GM23338 (cell line): Measurements from ENCODE around the gene ZDHHC16.

Experiments
- CREB1 ChIP-seq: fragments of 250-450 bp; sonication (Bioruptor Pico); IDR thresholded peaks from 2 replicates; pipeline ENCODE4 v1.5.0; 2020; ENCODE audit warnings: low read depth, mild to moderate bottlenecking, moderate library complexity
- CTCF ChIP-seq, 2 experiments: fragments of 200-600 bp in 1 of 2; sonication (generic) in 1 of 2; conservative IDR thresholded peaks; 2 replicates each; pipeline versions ENCODE4 v1.5.1 to v1.6.1; 2016 to 2017; ENCODE audit warnings: antibody characterized with exemption in 2 of 2, low read depth in 2 of 2, mild to moderate bottlenecking in 2 of 2, moderate library complexity in 1 of 2
- JUNB ChIP-seq: IDR thresholded peaks from one replicate; pipeline ENCODE4 v1.6.1; 2016; ENCODE audit warnings: antibody characterized with exemption; ENCODE audit not compliant: unreplicated experiment
- POLR2AphosphoS5 ChIP-seq: IDR thresholded peaks from 2 replicates; pipeline ENCODE4 v1.6.1; 2016; ENCODE audit warnings: antibody characterized with exemption, low read depth
- REST ChIP-seq: IDR thresholded peaks from one replicate; pipeline ENCODE4 v1.6.1; 2018; ENCODE audit warnings: antibody characterized with exemption; ENCODE audit not compliant: unreplicated experiment

GRCh38 chr10:97482381-97482780 is 36.4 kb downstream of the ZDHHC16 start:
- TF ChIP-seq CREB1 (CRISPR knock-in tag), result no peak
- TF ChIP-seq CTCF (conservative IDR thresholded peaks at IDR 0.05; ENCODE audit: low read depth in 2 of 2), result no peak
- TF ChIP-seq JUNB, result no peak
- no peak for TF ChIP-seq POLR2AphosphoS5
- no peak for TF ChIP-seq REST
